Measurements from ENCODE around the gene TBCD.

DNA sequence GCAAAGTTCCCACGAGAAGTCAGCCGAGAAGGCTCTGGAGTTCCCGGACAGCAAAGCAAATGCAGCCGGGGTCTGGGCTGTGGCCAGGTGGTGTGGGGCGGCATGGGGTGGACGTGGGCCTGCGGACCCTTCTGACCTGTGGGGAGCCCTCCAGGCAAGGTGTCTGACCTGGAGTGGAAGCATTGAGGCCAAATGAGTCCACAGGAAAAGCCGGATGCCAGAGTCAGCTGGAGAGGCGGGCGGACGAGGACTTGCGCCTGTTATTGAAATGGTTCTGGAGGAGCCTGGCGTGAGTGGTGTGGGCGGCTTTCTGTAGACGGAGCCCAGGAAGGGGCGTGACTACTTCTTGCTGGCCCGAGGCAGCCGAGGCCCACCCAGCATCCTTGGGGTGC is 138.5 kb downstream of the TBCD start:
- TF ChIP-seq, protein P1, sequence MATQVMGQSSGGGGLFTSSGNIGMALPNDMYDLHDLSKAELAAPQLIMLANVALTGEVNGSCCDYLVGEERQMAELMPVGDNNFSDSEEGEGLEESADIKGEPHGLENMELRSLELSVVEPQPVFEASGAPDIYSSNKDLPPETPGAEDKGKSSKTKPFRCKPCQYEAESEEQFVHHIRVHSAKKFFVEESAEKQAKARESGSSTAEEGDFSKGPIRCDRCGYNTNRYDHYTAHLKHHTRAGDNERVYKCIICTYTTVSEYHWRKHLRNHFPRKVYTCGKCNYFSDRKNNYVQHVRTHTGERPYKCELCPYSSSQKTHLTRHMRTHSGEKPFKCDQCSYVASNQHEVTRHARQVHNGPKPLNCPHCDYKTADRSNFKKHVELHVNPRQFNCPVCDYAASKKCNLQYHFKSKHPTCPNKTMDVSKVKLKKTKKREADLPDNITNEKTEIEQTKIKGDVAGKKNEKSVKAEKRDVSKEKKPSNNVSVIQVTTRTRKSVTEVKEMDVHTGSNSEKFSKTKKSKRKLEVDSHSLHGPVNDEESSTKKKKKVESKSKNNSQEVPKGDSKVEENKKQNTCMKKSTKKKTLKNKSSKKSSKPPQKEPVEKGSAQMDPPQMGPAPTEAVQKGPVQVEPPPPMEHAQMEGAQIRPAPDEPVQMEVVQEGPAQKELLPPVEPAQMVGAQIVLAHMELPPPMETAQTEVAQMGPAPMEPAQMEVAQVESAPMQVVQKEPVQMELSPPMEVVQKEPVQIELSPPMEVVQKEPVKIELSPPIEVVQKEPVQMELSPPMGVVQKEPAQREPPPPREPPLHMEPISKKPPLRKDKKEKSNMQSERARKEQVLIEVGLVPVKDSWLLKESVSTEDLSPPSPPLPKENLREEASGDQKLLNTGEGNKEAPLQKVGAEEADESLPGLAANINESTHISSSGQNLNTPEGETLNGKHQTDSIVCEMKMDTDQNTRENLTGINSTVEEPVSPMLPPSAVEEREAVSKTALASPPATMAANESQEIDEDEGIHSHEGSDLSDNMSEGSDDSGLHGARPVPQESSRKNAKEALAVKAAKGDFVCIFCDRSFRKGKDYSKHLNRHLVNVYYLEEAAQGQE (IDR thresholded peaks at IDR 0.05; ENCODE audit: borderline replicate concordance): no peak
- TF ChIP-seq RAD21 (conservative IDR thresholded peaks at IDR 0.05) (no peak), EZH2 (IDR thresholded peaks at IDR 0.05; ENCODE audit: borderline replicate concordance, insufficient read depth, low read length, poor library complexity, severe bottlenecking) (no peak), POLR2AphosphoS5 (IDR thresholded peaks at IDR 0.05) (no peak), SMC3 (conservative IDR thresholded peaks at IDR 0.05; ENCODE audit: poor library complexity) (no peak)
- TF ChIP-seq, protein P2, sequence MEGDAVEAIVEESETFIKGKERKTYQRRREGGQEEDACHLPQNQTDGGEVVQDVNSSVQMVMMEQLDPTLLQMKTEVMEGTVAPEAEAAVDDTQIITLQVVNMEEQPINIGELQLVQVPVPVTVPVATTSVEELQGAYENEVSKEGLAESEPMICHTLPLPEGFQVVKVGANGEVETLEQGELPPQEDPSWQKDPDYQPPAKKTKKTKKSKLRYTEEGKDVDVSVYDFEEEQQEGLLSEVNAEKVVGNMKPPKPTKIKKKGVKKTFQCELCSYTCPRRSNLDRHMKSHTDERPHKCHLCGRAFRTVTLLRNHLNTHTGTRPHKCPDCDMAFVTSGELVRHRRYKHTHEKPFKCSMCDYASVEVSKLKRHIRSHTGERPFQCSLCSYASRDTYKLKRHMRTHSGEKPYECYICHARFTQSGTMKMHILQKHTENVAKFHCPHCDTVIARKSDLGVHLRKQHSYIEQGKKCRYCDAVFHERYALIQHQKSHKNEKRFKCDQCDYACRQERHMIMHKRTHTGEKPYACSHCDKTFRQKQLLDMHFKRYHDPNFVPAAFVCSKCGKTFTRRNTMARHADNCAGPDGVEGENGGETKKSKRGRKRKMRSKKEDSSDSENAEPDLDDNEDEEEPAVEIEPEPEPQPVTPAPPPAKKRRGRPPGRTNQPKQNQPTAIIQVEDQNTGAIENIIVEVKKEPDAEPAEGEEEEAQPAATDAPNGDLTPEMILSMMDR (IDR thresholded peaks at IDR 0.05; ENCODE audit: poor library complexity, severe bottlenecking): no peak

Measured in neural cell (in vitro differentiated cells).